Thoracic aorta (tissue), 2 donors: ENCODE measurements around the gene CYTL1. TPM values are rescaled to one million over a fixed set of nuclear protein-coding genes. Genes with fewer than 3 reads are reported as not detected.
"Not testable (repeated sequence)": the region's sequence is repeated elsewhere in the genome, so short reads cannot be mapped to it uniquely, and the experiment has no call there.

ENCODE experiments used
- ATAC-seq: fragments of 150-250 bp; one replicate; pipeline ENCODE4 v1.8.0; 2017; ENCODE audit warnings: low read depth; ENCODE audit not compliant: insufficient number of reproducible peaks, low FRiP score
- DNase-seq: peaks from one replicate; pipeline ENCODE4 v3.0.0-alpha.2; 2020; ENCODE audit warnings: low spot score
- H3K27ac ChIP-seq, 2 donors: fragments of 200-600 bp; sonication (generic); 1 replicate in 1 of 2; 2 replicates in 1 of 2; pipeline ENCODE4 v1.5.1; 2016; ENCODE audit warnings: mild to moderate bottlenecking in 2 of 2, moderate library complexity in 2 of 2
- H3K27me3 ChIP-seq: fragments of 200-600 bp; sonication (generic); replicated peaks from 2 replicates; pipeline ENCODE4 v1.6.0; 2016; ENCODE audit warnings: mild to moderate bottlenecking; ENCODE audit not compliant: insufficient read depth
- H3K36me3 ChIP-seq: fragments of 200-600 bp; sonication (generic); one replicate; pipeline ENCODE4 v1.5.1; 2016
- H3K4me1 ChIP-seq, 2 donors: fragments of 200-600 bp; sonication (generic); 1 replicate in 1 of 2; 2 replicates in 1 of 2; pipeline versions ENCODE4 v1.5.1 to v1.6.0; 2016; ENCODE audit warnings: low read depth in 2 of 2, mild to moderate bottlenecking in 1 of 2; ENCODE audit not compliant: control insufficient read depth in 1 of 2
- H3K4me3 ChIP-seq: fragments of 200-600 bp; sonication (generic); 2 replicates; pipeline ENCODE4 v1.5.1; 2016; ENCODE audit warnings: mild to moderate bottlenecking
- H3K9me3 ChIP-seq: fragments of 200-600 bp; sonication (generic); 2 replicates; pipeline ENCODE4 v1.5.1; 2016
- CTCF ChIP-seq: fragments of 200-600 bp; sonication (generic); IDR thresholded peaks from one replicate; pipeline ENCODE4 v1.5.1; 2019; ENCODE audit warnings: antibody characterized with exemption
- total RNA-seq, 2 donors: library from RNA; depleted of rRNA; stranded (reverse); fragments of >200 nt; gene quantifications; one replicate each; pipeline versions ENCODE4 v1.1.0 to v1.2.3, GENCODE V29; 2016

The CYTL1 gene
- total RNA-seq, 2 donors from 2014 or later: 52.3 to 126 TPM

- Histone ChIP-seq H3K27me3 (no peaks in the 10 kb centered on the region), H3K4me1 (no peaks in the 10 kb centered on the region), H3K36me3 (no peaks in the 10 kb centered on the region), H3K27ac (no peak overlapping the region), H3K9me3 (no peaks in the 10 kb centered on the region), H3K4me3 (no peak overlapping the region)
- ATAC-seq (no peak), DNase-seq (no peak)
- TF ChIP-seq CTCF: no peak
Observed at GRCh38 chr4:5012958-5013357, 6.3 kb downstream of the CYTL1 start.

- Histone ChIP-seq H3K36me3 (no peaks in the 10 kb centered on the region), H3K9me3 (no peaks in the 10 kb centered on the region), H3K4me3 (no peak overlapping the region), H3K4me1 (no peaks in the 10 kb centered on the region), H3K27ac (no peak overlapping the region), H3K27me3 (no peaks in the 10 kb centered on the region)
- ATAC-seq (no peak), DNase-seq (no peak)
- no peak for TF ChIP-seq CTCF
Observed at GRCh38 chr4:5012244-5012898, 6.9 kb downstream of the CYTL1 start.

GRCh38 chr4:5010984-5011383 lies 8.3 kb downstream of the CYTL1 start:
- no peak overlapping the region for H3K4me3 ChIP-seq
- H3K27ac ChIP-seq: no peak overlapping the region
- no peak for TF ChIP-seq CTCF
- H3K27me3 ChIP-seq: no peaks in the 10 kb centered on the region
- no peaks in the 10 kb centered on the region for H3K4me1 ChIP-seq
- ATAC-seq (no peak), DNase-seq (no peak)
- H3K9me3 ChIP-seq: no peaks in the 10 kb centered on the region
- H3K36me3 ChIP-seq: no peaks in the 10 kb centered on the region

- ATAC-seq: no peak
- H3K4me3 ChIP-seq: no peak overlapping the region
- no peaks in the 10 kb centered on the region for H3K4me1 ChIP-seq
- H3K27ac ChIP-seq: no peak overlapping the region
- H3K27me3 ChIP-seq: no peaks in the 10 kb centered on the region
- no peak for DNase-seq
- H3K9me3 ChIP-seq: no peaks in the 10 kb centered on the region
- H3K36me3 ChIP-seq: no peaks in the 10 kb centered on the region
- TF ChIP-seq CTCF: no peak
Observed at GRCh38 chr4:5009796-5010195, 9.5 kb downstream of the CYTL1 start.

- H3K9me3 ChIP-seq, H3K27me3 ChIP-seq, H3K4me1 ChIP-seq, H3K4me3 ChIP-seq, H3K27ac ChIP-seq, DNase-seq, ATAC-seq, H3K36me3 ChIP-seq: not testable (repeated sequence)
Observed at GRCh38 chr4:5006932-5007331, 12.3 kb downstream of the CYTL1 start.

GRCh38 chr4:5004496-5004895 lies 14.8 kb downstream of the CYTL1 start:
- H3K36me3 ChIP-seq: no peaks in the 10 kb centered on the region
- no peaks in the 10 kb centered on the region for H3K9me3 ChIP-seq
- ATAC-seq: no peak
- no peaks in the 10 kb centered on the region for H3K27me3 ChIP-seq
- TF ChIP-seq CTCF: no peak
- no peak for DNase-seq
- no peaks in the 10 kb centered on the region for H3K4me1 ChIP-seq
- no peak overlapping the region for H3K27ac ChIP-seq
- H3K4me3 ChIP-seq: no peak overlapping the region
